SK-N-SH treated with all-trans-retinoic acid at 6 μM for 48 hours (cell line): ENCODE results near the gene CFAP100.

ENCODE experiments used
- ATAC-seq: fragments of 200-7000 bp; cut with Tn5 transposase; 3 replicates; pipeline ENCODE4 v1.9.1; 2020; ENCODE audit warnings: mild to moderate bottlenecking, moderate library complexity
- ARNTL ChIP-seq: fragments of 450-650 bp; formaldehyde crosslinking; IDR thresholded peaks from 2 replicates; pipeline ENCODE4 v1.5.0; 2020; ENCODE audit warnings: low read depth, mild to moderate bottlenecking, moderate library complexity, borderline replicate concordance
- BACH2 ChIP-seq: fragments of 250-450 bp; sonication (Bioruptor Pico); IDR thresholded peaks from 2 replicates; pipeline ENCODE4 v1.9.0; 2021; ENCODE audit warnings: mild to moderate bottlenecking, borderline replicate concordance
- CSDC2 ChIP-seq: fragments of 250-450 bp; sonication (Bioruptor Pico); IDR thresholded peaks from 2 replicates; pipeline ENCODE4 v1.5.0; 2020; ENCODE audit warnings: mild to moderate bottlenecking, moderate library complexity
- ESRRG ChIP-seq: fragments of 250-450 bp; sonication (Bioruptor Pico); IDR thresholded peaks from 2 replicates; pipeline ENCODE4 v1.6.1; 2021; ENCODE audit warnings: mild to moderate bottlenecking
- GLIS3 ChIP-seq: fragments of 250-450 bp; sonication (Bioruptor Pico); IDR thresholded peaks from 2 replicates; pipeline ENCODE4 v1.5.0; 2020; ENCODE audit warnings: mild to moderate bottlenecking, moderate library complexity
- ISL1 ChIP-seq: fragments of 250-450 bp; sonication (Bioruptor Pico); IDR thresholded peaks from 2 replicates; pipeline ENCODE4 v2.1.2; 2022; ENCODE audit warnings: mild to moderate bottlenecking, moderate library complexity
- OSR1 ChIP-seq: fragments of 250-450 bp; sonication (Bioruptor Pico); IDR thresholded peaks from 2 replicates; pipeline ENCODE4 v1.8.0; 2022; ENCODE audit warnings: moderate library complexity, mild to moderate bottlenecking, inconsistent platforms
- PPARA ChIP-seq: fragments of 250-450 bp; sonication (Bioruptor Pico); IDR thresholded peaks from 2 replicates; pipeline ENCODE4 v1.5.0; 2020; ENCODE audit warnings: mild to moderate bottlenecking, borderline replicate concordance
- RARB ChIP-seq: fragments of 250-450 bp; sonication (Bioruptor Pico); IDR thresholded peaks from 2 replicates; pipeline ENCODE4 v1.8.0; 2021; ENCODE audit warnings: mild to moderate bottlenecking, moderate library complexity
- SNAI2 ChIP-seq: fragments of 250-450 bp; sonication (Bioruptor Pico); IDR thresholded peaks from 2 replicates; pipeline ENCODE4 v1.5.0; 2020; ENCODE audit warnings: mild to moderate bottlenecking, moderate library complexity
- TCF4 ChIP-seq: fragments of 250-450 bp; sonication (Bioruptor Pico); IDR thresholded peaks from 2 replicates; pipeline ENCODE4 v1.8.0; 2021; ENCODE audit warnings: mild to moderate bottlenecking, moderate library complexity, borderline replicate concordance
- TOX ChIP-seq: fragments of 250-450 bp; sonication (Bioruptor Pico); IDR thresholded peaks from 2 replicates; pipeline ENCODE4 v1.8.0; 2021; ENCODE audit warnings: mild to moderate bottlenecking, moderate library complexity, borderline replicate concordance
- ZC3H10 ChIP-seq: fragments of 250-450 bp; sonication (Bioruptor Pico); IDR thresholded peaks from 2 replicates; pipeline ENCODE4 v1.5.1; 2021; ENCODE audit warnings: mild to moderate bottlenecking, moderate library complexity
- ZFP3 ChIP-seq: fragments of 250-450 bp; sonication (Bioruptor Pico); IDR thresholded peaks from 2 replicates; pipeline ENCODE4 v1.5.0; 2020; ENCODE audit warnings: mild to moderate bottlenecking, moderate library complexity
- ZFP30 ChIP-seq: fragments of 450-650 bp; formaldehyde crosslinking; IDR thresholded peaks from 2 replicates; pipeline ENCODE4 v1.5.0; 2022; ENCODE audit warnings: mild to moderate bottlenecking, moderate library complexity
- ZNF565 ChIP-seq: fragments of 450-650 bp; formaldehyde crosslinking; conservative IDR thresholded peaks from 2 replicates; pipeline ENCODE4 v1.5.0; 2020; ENCODE audit warnings: low read depth, mild to moderate bottlenecking, moderate library complexity
- ZNF70 ChIP-seq: fragments of 450-650 bp; formaldehyde crosslinking; IDR thresholded peaks from 2 replicates; pipeline ENCODE4 v1.5.0; 2020; ENCODE audit warnings: mild to moderate bottlenecking, moderate library complexity
- ZNF8 ChIP-seq: fragments of 450-650 bp; formaldehyde crosslinking; IDR thresholded peaks from 2 replicates; pipeline ENCODE4 v1.5.0; 2020; ENCODE audit warnings: mild to moderate bottlenecking, moderate library complexity
- TF ChIP-seq, protein P1 (sequence below): fragments of 250-450 bp; sonication (Bioruptor Pico); IDR thresholded peaks from 2 replicates; pipeline ENCODE4 v1.5.1; 2020; ENCODE audit warnings: low read depth, mild to moderate bottlenecking, moderate library complexity
- TF ChIP-seq, protein P2 (sequence below): fragments of 250-450 bp; sonication (Bioruptor Pico); IDR thresholded peaks from 2 replicates; pipeline ENCODE4 v1.8.0; 2020; ENCODE audit warnings: mild to moderate bottlenecking, moderate library complexity, borderline replicate concordance
- TF ChIP-seq, protein P3 (sequence below): fragments of 250-450 bp; sonication (Bioruptor Pico); IDR thresholded peaks from 2 replicates; pipeline ENCODE4 v1.5.1; 2021; ENCODE audit warnings: mild to moderate bottlenecking, moderate library complexity
- TF ChIP-seq, protein P4 (sequence below): fragments of 250-450 bp; sonication (Bioruptor Pico); IDR thresholded peaks from 2 replicates; pipeline ENCODE4 v1.5.0; 2020; ENCODE audit warnings: mild to moderate bottlenecking, moderate library complexity

The CFAP100 gene

DNA sequence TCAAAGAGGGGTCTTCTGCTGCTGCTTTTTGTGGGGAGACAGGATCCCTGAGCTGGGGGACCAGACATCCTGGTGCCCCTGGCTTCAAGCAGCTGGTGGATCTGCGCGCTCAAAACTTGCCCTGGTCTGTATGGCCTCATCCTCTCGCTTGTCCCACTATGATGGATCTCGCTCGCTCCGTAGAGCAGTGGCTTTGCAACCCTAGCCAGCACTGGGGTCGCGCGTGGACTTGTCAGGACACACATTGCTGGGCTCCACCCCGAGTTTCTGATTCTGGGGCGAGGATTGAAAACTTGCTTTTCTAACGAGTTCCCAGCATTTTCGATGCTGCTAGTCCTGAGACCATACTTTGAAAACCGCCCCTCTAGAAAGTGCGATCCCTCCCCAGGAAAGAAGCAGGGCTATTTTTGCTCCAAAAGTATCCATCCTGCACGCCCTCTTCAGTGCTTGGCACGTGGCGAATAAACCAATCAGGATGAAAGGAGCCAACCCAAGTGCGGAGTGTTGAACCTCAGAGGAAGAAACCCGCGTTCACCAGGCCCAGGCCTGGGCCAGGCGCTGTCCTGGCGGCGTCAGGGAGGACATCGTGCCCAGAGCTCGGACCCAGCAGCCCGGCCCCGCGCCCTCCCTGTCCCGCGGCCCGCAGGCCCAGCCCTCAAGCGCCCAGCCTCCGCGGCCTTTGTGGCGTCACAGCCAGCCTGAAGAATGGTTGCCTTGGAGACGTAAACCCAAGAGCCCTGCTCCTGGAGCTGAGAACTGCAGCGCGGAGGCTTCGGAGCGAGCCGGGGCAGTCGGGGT, at the start of gene CFAP100:
TSS of gene CFAP100 (plus strand) at position 731 of the 798 bp plus-strand sequence. CDS start 1,092 bp downstream, outside the sequence.
- no peak for TF ChIP-seq ZFP3 (CRISPR knock-in tag)
- TF ChIP-seq CSDC2 (CRISPR knock-in tag) = no peak
- no peak for TF ChIP-seq RARB (CRISPR knock-in tag)
- TF ChIP-seq, protein P1, sequence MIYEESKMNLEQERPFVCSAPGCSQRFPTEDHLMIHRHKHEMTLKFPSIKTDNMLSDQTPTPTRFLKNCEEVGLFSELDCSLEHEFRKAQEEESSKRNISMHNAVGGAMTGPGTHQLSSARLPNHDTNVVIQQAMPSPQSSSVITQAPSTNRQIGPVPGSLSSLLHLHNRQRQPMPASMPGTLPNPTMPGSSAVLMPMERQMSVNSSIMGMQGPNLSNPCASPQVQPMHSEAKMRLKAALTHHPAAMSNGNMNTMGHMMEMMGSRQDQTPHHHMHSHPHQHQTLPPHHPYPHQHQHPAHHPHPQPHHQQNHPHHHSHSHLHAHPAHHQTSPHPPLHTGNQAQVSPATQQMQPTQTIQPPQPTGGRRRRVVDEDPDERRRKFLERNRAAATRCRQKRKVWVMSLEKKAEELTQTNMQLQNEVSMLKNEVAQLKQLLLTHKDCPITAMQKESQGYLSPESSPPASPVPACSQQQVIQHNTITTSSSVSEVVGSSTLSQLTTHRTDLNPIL (CRISPR knock-in tag) = no peak
- no peak for TF ChIP-seq ARNTL
- TF ChIP-seq, protein P2, sequence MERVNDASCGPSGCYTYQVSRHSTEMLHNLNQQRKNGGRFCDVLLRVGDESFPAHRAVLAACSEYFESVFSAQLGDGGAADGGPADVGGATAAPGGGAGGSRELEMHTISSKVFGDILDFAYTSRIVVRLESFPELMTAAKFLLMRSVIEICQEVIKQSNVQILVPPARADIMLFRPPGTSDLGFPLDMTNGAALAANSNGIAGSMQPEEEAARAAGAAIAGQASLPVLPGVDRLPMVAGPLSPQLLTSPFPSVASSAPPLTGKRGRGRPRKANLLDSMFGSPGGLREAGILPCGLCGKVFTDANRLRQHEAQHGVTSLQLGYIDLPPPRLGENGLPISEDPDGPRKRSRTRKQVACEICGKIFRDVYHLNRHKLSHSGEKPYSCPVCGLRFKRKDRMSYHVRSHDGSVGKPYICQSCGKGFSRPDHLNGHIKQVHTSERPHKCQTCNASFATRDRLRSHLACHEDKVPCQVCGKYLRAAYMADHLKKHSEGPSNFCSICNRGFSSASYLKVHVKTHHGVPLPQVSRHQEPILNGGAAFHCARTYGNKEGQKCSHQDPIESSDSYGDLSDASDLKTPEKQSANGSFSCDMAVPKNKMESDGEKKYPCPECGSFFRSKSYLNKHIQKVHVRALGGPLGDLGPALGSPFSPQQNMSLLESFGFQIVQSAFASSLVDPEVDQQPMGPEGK (CRISPR knock-in tag) = no peak
- no peak for TF ChIP-seq GLIS3 (CRISPR knock-in tag)
- TF ChIP-seq ESRRG (CRISPR knock-in tag) = no peak
- TF ChIP-seq ZC3H10 (CRISPR knock-in tag) = no peak
- no peak for TF ChIP-seq TCF4 (CRISPR knock-in tag)
- no peak for TF ChIP-seq ZNF8 (CRISPR knock-in tag)
- TF ChIP-seq BACH2 (CRISPR knock-in tag) = no peak
- TF ChIP-seq, protein P3, sequence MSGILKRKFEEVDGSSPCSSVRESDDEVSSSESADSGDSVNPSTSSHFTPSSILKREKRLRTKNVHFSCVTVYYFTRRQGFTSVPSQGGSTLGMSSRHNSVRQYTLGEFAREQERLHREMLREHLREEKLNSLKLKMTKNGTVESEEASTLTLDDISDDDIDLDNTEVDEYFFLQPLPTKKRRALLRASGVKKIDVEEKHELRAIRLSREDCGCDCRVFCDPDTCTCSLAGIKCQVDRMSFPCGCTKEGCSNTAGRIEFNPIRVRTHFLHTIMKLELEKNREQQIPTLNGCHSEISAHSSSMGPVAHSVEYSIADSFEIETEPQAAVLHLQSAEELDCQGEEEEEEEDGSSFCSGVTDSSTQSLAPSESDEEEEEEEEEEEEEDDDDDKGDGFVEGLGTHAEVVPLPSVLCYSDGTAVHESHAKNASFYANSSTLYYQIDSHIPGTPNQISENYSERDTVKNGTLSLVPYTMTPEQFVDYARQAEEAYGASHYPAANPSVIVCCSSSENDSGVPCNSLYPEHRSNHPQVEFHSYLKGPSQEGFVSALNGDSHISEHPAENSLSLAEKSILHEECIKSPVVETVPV (CRISPR knock-in tag) = no peak
- TF ChIP-seq ISL1 = no peak
- TF ChIP-seq SNAI2 (CRISPR knock-in tag) = no peak
- TF ChIP-seq, protein P4, sequence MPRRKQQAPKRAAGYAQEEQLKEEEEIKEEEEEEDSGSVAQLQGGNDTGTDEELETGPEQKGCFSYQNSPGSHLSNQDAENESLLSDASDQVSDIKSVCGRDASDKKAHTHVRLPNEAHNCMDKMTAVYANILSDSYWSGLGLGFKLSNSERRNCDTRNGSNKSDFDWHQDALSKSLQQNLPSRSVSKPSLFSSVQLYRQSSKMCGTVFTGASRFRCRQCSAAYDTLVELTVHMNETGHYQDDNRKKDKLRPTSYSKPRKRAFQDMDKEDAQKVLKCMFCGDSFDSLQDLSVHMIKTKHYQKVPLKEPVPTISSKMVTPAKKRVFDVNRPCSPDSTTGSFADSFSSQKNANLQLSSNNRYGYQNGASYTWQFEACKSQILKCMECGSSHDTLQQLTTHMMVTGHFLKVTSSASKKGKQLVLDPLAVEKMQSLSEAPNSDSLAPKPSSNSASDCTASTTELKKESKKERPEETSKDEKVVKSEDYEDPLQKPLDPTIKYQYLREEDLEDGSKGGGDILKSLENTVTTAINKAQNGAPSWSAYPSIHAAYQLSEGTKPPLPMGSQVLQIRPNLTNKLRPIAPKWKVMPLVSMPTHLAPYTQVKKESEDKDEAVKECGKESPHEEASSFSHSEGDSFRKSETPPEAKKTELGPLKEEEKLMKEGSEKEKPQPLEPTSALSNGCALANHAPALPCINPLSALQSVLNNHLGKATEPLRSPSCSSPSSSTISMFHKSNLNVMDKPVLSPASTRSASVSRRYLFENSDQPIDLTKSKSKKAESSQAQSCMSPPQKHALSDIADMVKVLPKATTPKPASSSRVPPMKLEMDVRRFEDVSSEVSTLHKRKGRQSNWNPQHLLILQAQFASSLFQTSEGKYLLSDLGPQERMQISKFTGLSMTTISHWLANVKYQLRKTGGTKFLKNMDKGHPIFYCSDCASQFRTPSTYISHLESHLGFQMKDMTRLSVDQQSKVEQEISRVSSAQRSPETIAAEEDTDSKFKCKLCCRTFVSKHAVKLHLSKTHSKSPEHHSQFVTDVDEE (CRISPR knock-in tag) = no peak
- no peak for TF ChIP-seq ZFP30 (CRISPR knock-in tag)
- no peak for TF ChIP-seq PPARA
- no peak for TF ChIP-seq ZNF565
- TF ChIP-seq OSR1 (CRISPR knock-in tag) = no peak
- no peak for ATAC-seq

DNA sequence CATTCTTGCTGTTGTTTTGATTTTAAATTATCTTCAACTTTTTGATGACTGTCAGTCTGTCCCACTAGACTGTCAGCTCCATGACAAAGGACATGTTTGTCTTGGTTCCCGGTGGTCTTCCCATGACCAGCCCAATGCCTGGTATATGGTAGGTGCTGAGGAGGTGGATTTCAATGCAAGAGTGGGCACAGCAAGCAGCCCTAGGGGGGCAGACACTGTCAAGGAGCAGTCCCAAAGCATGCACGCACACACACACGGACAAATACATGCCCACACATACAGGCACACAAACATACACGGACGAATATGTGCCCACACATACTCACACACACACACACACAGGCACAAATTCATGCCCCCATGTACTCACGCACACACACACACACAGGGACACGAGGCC, 49.5 kb upstream of the CFAP100 start:
- ATAC-seq = no peak

More for the DNA sequence above, 49.5 kb upstream of the CFAP100 start:
- TF ChIP-seq PPARA = no peak
- no peak for TF ChIP-seq ZNF70 (CRISPR knock-in tag)
- TF ChIP-seq OSR1 (CRISPR knock-in tag) = no peak
- TF ChIP-seq ZC3H10 (CRISPR knock-in tag) = no peak
- TF ChIP-seq ISL1 = no peak
- no peak for TF ChIP-seq ZNF565
- TF ChIP-seq TOX = no peak
- TF ChIP-seq, protein P4 (CRISPR knock-in tag) = no peak
- TF ChIP-seq ZFP3 (CRISPR knock-in tag) = no peak
- no peak for TF ChIP-seq BACH2 (CRISPR knock-in tag)
- TF ChIP-seq GLIS3 (CRISPR knock-in tag) = no peak
- no peak for TF ChIP-seq ZNF8 (CRISPR knock-in tag)
- TF ChIP-seq ESRRG (CRISPR knock-in tag) = no peak
- TF ChIP-seq, protein P1 (CRISPR knock-in tag) = no peak
- TF ChIP-seq CSDC2 (CRISPR knock-in tag) = no peak
- TF ChIP-seq ZFP30 (CRISPR knock-in tag) = no peak
